Gastrocnemius medialis (tissue), 4 donors: ENCODE measurements around the gene EN1. TPM values are rescaled to one million over a fixed set of nuclear protein-coding genes. Genes with fewer than 3 reads are reported as not detected.

Source experiments
- ATAC-seq, 2 donors: fragments of 150-250 bp; one replicate each; pipeline ENCODE4 v1.9.1; 2016
- DNase-seq, 2 donors: peaks; one replicate each; pipeline ENCODE4 v3.0.0-alpha.2; 2019
- H3K27ac ChIP-seq, 4 donors: fragments of 200-600 bp; sonication (generic); 1 replicate in 1 of 4; 2 replicates in 3 of 4; pipeline ENCODE4 v1.5.1; 2016 to 2018; ENCODE audit warnings: mild to moderate bottlenecking in 2 of 4, moderate library complexity in 1 of 4
- H3K27me3 ChIP-seq, 3 donors: fragments of 200-600 bp; sonication (generic) in 2 of 3; 1 replicate in 1 of 3; 2 replicates in 2 of 3; pipeline versions ENCODE4 v1.5.1 to v1.6.0; 2016 to 2019; ENCODE audit warnings: mild to moderate bottlenecking in 1 of 3, moderate library complexity in 1 of 3
- H3K36me3 ChIP-seq, 2 donors: fragments of 200-600 bp; sonication (generic) in 1 of 2; one replicate each; pipeline ENCODE4 v1.5.1; 2017 to 2018
- H3K4me1 ChIP-seq, 2 donors: fragments of 200-600 bp; sonication (generic) in 1 of 2; one replicate each; pipeline ENCODE4 v1.5.1; 2016 to 2017; ENCODE audit warnings: mild to moderate bottlenecking in 2 of 2
- H3K4me3 ChIP-seq, 4 donors: fragments of 200-600 bp; sonication (generic) in 3 of 4; 1 replicate in 1 of 4; 2 replicates in 3 of 4; pipeline ENCODE4 v1.5.1; 2016 to 2019; ENCODE audit warnings: mild to moderate bottlenecking in 2 of 4
- H3K9me3 ChIP-seq, 3 donors: fragments of 200-600 bp; sonication (generic) in 2 of 3; 1 replicate in 1 of 3; 2 replicates in 2 of 3; pipeline ENCODE4 v1.5.1; 2016 to 2019
- POLR2A ChIP-seq, 2 donors: fragments of 450-650 bp; IDR thresholded peaks; one replicate each; pipeline ENCODE4 v1.6.1; 2017; ENCODE audit warnings: antibody characterized with exemption in 2 of 2, mild to moderate bottlenecking in 2 of 2, moderate library complexity in 2 of 2
- in situ Hi-C, 4 donors: fragments of 200-750 bp; cut with MboI; loops; one replicate each; pipeline versions ENCODE4 v1.15.0 to v1.8.0; 2017; ENCODE audit warnings: low sequenced_read_pairs in 4 of 4
- intact Hi-C: fragments of 100-400 bp; cut with DNase I; formaldehyde crosslinking; loops from one replicate; pipeline ENCODE4 v1.15.1; 2023; ENCODE audit warnings: low total_unique reads
- total RNA-seq, 4 donors: library from RNA; depleted of rRNA; stranded (reverse); fragments of >200 nt; gene quantifications; one replicate each; pipeline versions ENCODE4 v1.1.0 to v1.2.3, GENCODE V29; 2016
- TF ChIP-seq, protein P1 (sequence below), 5 experiments: fragments of 450-650 bp in 3 of 5; fragments of 200-600 bp in 2 of 5; sonication (generic) in 2 of 5; IDR thresholded peaks in 4 of 5; conservative IDR thresholded peaks in 1 of 5; 1 replicate in 4 of 5; 2 replicates in 1 of 5; pipeline ENCODE4 v1.5.1; 2016 to 2019; ENCODE audit warnings: antibody characterized with exemption in 5 of 5, mild to moderate bottlenecking in 3 of 5, moderate library complexity in 3 of 5

Gene EN1
- total RNA-seq, 4 donors from 2014 or later, result 3.9 to 11.0 (median 6.7) TPM

- H3K27me3 ChIP-seq, result no peaks in the 10 kb centered on the region
Measured at GRCh38 chr2:118861731-118862130, 14.3 kb upstream of the EN1 start.

DNA sequence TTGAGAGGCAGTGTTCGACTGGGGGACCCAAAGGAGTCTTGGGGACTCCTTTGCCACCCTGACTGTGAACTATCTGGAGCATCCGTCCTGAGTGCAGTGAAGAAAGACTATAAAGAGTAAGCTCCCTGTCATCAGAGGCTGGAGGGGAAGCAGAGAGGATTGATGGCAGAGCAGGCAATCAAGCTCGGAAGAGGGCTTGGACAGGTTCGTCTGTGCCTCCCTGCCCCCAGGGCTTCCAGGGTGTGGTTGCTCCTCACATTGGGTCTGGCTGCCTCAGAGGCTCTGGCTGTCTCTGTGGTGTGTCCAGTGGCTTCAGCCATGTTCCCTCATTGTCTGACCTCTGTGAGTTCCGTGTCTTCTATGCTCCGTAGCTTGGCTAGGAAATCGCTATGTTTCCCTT is 13.8 kb upstream of the EN1 start:
- no peak for DNase-seq
- H3K27me3 ChIP-seq, result peaks cover 0 to under 1% (median 0%) of the 10 kb centered on the region in 3 donors
- no peaks in the 10 kb centered on the region for H3K9me3 ChIP-seq
- TF ChIP-seq, protein P1, sequence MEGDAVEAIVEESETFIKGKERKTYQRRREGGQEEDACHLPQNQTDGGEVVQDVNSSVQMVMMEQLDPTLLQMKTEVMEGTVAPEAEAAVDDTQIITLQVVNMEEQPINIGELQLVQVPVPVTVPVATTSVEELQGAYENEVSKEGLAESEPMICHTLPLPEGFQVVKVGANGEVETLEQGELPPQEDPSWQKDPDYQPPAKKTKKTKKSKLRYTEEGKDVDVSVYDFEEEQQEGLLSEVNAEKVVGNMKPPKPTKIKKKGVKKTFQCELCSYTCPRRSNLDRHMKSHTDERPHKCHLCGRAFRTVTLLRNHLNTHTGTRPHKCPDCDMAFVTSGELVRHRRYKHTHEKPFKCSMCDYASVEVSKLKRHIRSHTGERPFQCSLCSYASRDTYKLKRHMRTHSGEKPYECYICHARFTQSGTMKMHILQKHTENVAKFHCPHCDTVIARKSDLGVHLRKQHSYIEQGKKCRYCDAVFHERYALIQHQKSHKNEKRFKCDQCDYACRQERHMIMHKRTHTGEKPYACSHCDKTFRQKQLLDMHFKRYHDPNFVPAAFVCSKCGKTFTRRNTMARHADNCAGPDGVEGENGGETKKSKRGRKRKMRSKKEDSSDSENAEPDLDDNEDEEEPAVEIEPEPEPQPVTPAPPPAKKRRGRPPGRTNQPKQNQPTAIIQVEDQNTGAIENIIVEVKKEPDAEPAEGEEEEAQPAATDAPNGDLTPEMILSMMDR (IDR thresholded peaks at IDR 0.05 in 4 of 5, conservative IDR thresholded peaks at IDR 0.05 in 1 of 5), result no peak
- TF ChIP-seq POLR2A (IDR thresholded peaks at IDR 0.05), result no peak
- ATAC-seq, result no peak
- H3K36me3 ChIP-seq, result no peaks in the 10 kb centered on the region
- intact Hi-C loops, result loop anchor here (5.0 kb wide), 1 partner anchor 489 kb away; no protein-coding TSS in a partner anchor
- H3K27ac ChIP-seq, result no peak overlapping the region
- H3K4me3 ChIP-seq, result no peak overlapping the region
- in situ Hi-C loops, result loop anchor here (5.0 to 25.0 kb wide), 5 partner anchors 99 to 826 kb away; no protein-coding TSS in a partner anchor
- H3K4me1 ChIP-seq, result no peaks in the 10 kb centered on the region

More at GRCh38 chr2:118861731-118862130, 14.3 kb upstream of the EN1 start:
- DNase-seq, result no peak
- no peak for ATAC-seq
- TF ChIP-seq, protein P1 (IDR thresholded peaks at IDR 0.05 in 4 of 5, conservative IDR thresholded peaks at IDR 0.05 in 1 of 5), result no peak
- TF ChIP-seq POLR2A (IDR thresholded peaks at IDR 0.05), result no peak
- in situ Hi-C loops, result loop anchor here (5.0 to 25.0 kb wide), 5 partner anchors 99 to 827 kb away; no protein-coding TSS in a partner anchor
- Histone ChIP-seq H3K27ac (no peak overlapping the region), H3K4me1 (no peaks in the 10 kb centered on the region), H3K4me3 (no peak overlapping the region), H3K36me3 (no peaks in the 10 kb centered on the region), H3K9me3 (no peaks in the 10 kb centered on the region)
- intact Hi-C loops, result loop anchor here (5.0 kb wide), 1 partner anchor 489 kb away; no protein-coding TSS in a partner anchor

DNA sequence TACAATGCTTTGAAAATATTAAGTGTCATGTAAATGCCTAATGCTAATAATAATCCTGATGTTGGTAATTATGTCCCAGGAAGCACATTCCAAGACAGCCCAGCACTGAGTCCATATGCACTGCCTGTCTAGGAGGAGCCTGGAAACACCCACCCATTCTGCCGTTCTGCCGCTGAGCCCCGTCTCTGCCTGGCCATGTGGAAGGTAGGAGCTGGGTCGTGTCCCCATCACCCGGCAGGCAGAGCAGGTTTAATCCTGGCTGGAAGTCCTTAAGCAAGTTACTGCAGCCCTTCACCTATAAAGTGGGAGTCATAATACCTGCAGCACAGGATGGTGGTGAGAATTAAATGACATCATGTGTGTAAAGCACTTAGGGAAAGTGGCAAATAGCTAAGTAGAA is 13.1 kb upstream of the EN1 start:
- TF ChIP-seq, protein P1 (IDR thresholded peaks at IDR 0.05 in 4 of 5, conservative IDR thresholded peaks at IDR 0.05 in 1 of 5), result no peak
- TF ChIP-seq POLR2A (IDR thresholded peaks at IDR 0.05), result no peak
- Histone ChIP-seq H3K4me3 (no peak overlapping the region), H3K27me3 (peaks cover 0 to 5% (median 0%) of the 10 kb centered on the region in 3 donors), H3K9me3 (no peaks in the 10 kb centered on the region), H3K4me1 (no peaks in the 10 kb centered on the region), H3K36me3 (no peaks in the 10 kb centered on the region), H3K27ac (no peak overlapping the region)
- intact Hi-C loops (loop anchor here (5.0 kb wide), 1 partner anchor 488 kb away; no protein-coding TSS in a partner anchor), in situ Hi-C loops (loop anchor here (5.0 to 25.0 kb wide), 5 partner anchors 98 to 826 kb away; no protein-coding TSS in a partner anchor)
- DNase-seq (no peak), ATAC-seq (no peak)

- intact Hi-C loops (loop anchor here (10.0 kb wide), 1 partner anchor 1044 kb away; the partner anchor contains the start of gene DDX18), in situ Hi-C loops (loop anchor here in 3 of 4 donors (10.0 to 25.0 kb wide), 3 partner anchors 94 to 822 kb away; no protein-coding TSS in a partner anchor)
- H3K9me3 ChIP-seq, result no peaks in the 10 kb centered on the region
- peaks cover 0 to 2% of the 10 kb centered on the region in 2 donors for H3K4me1 ChIP-seq
- peaks cover 0 to 7% (median 7%) of the 10 kb centered on the region in 3 donors for H3K27me3 ChIP-seq
- H3K4me3 ChIP-seq, result no peak overlapping the region
- H3K36me3 ChIP-seq, result no peaks in the 10 kb centered on the region
- no peak overlapping the region for H3K27ac ChIP-seq
- TF ChIP-seq POLR2A (IDR thresholded peaks at IDR 0.05), result no peak
- TF ChIP-seq, protein P1 (IDR thresholded peaks at IDR 0.05 in 4 of 5, conservative IDR thresholded peaks at IDR 0.05 in 1 of 5), result no peak
- ATAC-seq (no peak), DNase-seq (no peak)
Measured at GRCh38 chr2:118859157-118859770, 11.8 kb upstream of the EN1 start.
